HG03457 (cell line): ENCODE measurements around the gene NANOS3.
A peak's percentile ranks its signal among the peaks of the same experiment; 100 is the strongest.
"Not testable (repeated sequence)": the region's sequence is repeated elsewhere in the genome, so short reads cannot be mapped to it uniquely, and the experiment has no call there.

ENCODE experiments used
- ATAC-seq: cut with Tn5 transposase; IDR thresholded peaks from one replicate; pipeline ENCODE4 v1.9.1; 2021; ENCODE audit warnings: moderate number of reproducible peaks; ENCODE audit not compliant: unreplicated experiment

Gene NANOS3

GRCh38 chr19:13843104-13843921 lies 33.6 kb upstream of the NANOS3 start:
- no peak for ATAC-seq

- no peak for ATAC-seq
These were observed 32.8 kb upstream of the NANOS3 start for GRCh38 chr19:13844130-13844631.

- ATAC-seq: peak; percentile 49
These were observed 30.2 kb upstream of the NANOS3 start for GRCh38 chr19:13846557-13847406.

- ATAC-seq: no peak
These were observed 29.3 kb upstream of the NANOS3 start for GRCh38 chr19:13847407-13848339.

GRCh38 chr19:13848340-13848677 lies 28.6 kb upstream of the NANOS3 start:
- no peak for ATAC-seq

GRCh38 chr19:13848798-13849676 lies 27.9 kb upstream of the NANOS3 start:
- ATAC-seq: no peak

GRCh38 chr19:13849991-13850909 lies 26.7 kb upstream of the NANOS3 start:
- ATAC-seq: no peak

GRCh38 chr19:13850910-13851733 lies 25.8 kb upstream of the NANOS3 start:
- no peak for ATAC-seq

GRCh38 chr19:13851734-13852114 lies 25.2 kb upstream of the NANOS3 start:
- ATAC-seq: not testable (repeated sequence)

GRCh38 chr19:13852171-13852707 lies 24.7 kb upstream of the NANOS3 start:
- ATAC-seq: not testable (repeated sequence)

GRCh38 chr19:13856497-13856896 lies 20.4 kb upstream of the NANOS3 start:
- no peak for ATAC-seq

GRCh38 chr19:13859361-13859880 lies 17.5 kb upstream of the NANOS3 start:
- no peak for ATAC-seq

GRCh38 chr19:13860679-13861391 lies 16.1 kb upstream of the NANOS3 start:
- ATAC-seq: no peak

GRCh38 chr19:13861392-13861713 lies 15.6 kb upstream of the NANOS3 start:
- ATAC-seq: peak; percentile 29

GRCh38 chr19:13861714-13862531 lies 15.0 kb upstream of the NANOS3 start:
- ATAC-seq: peak; percentile 53

GRCh38 chr19:13864046-13864666 lies 12.8 kb upstream of the NANOS3 start:
- ATAC-seq: no peak
